ENCODE data around the gene SIX1. TPM values are rescaled to one million over a fixed set of nuclear protein-coding genes. Genes with fewer than 3 reads are reported as not detected.

The SIX1 gene
- total RNA-seq, 1 donor from 2014 or later: 0.41 TPM

DNA sequence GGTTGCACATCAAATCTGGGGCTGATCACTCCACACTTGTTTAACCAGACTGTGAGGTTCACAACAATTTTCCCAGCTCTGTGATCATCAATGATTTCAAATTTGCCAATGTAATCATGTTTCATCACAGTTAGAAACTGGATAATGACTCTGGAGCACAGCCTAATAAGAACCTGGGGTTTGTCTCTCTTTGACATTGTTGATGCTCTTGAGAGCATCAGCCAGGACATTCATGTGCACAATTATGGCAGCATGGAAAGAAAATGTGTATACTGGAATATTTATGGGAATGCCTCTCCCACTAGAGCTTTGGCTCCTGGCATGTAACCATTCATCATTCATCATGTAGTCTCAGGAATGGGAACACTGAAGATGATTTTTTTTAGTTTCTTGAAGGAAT is 47.0 kb downstream of the SIX1 start:
- no peak for FAIRE-seq
- no peak for DNase-seq (ENCODE audit: low spot score in 2 of 2)

DNA sequence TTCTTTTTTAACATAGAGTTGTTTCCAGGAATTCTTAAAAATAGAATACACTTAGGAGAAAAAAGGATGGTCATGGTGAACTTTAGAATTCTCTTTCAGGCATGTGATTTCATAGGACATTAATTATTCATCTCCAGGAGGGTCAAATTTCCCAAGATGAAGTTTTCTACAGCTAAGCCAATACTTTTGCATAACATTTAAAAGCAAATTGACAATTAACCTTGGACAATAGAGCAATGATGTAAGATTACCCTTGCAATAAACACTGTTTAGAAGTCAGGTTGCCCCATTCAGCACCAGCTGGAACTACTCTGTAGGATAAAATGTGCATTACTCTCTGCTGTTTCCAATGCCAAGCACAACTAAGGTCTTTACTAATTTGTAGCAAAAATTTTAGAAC is 49.5 kb downstream of the SIX1 start:
- FAIRE-seq (no peak), DNase-seq (ENCODE audit: low spot score in 2 of 2) (no peak)

- no peak for FAIRE-seq
- no peak for DNase-seq (ENCODE audit: low spot score in 2 of 2)
These were observed 53.1 kb downstream of the SIX1 start for GRCh38 chr14:60596139-60596538.

DNA sequence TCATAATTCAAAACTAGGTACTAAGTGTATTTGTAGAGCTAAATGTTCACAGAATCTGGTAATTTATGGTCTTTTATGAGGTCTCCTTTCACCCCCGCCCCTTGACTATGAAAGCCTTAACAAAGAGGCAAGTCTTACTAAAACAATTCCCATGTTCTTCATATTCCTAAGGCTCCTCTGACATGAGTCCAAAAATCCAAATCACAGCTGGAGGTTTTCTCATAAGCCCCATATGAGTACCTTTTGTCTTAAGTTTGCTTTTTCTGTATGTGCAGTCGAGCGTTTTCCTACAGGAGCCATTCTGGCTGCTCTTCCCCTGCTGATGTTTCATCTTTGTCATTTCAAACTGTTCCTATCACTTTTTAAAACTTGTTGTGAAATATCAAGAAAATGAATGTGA is 55.2 kb downstream of the SIX1 start:
- no peak for FAIRE-seq

More for the DNA sequence above, 55.2 kb downstream of the SIX1 start:
- no peak for DNase-seq (ENCODE audit: low spot score in 2 of 2)

Other genes starting within 250 kb of the SIX1 start
- gene C14orf39, start 163.4 kb downstream of the SIX1 start, total RNA-seq: not detected
- gene SIX6, start 140.3 kb downstream of the SIX1 start, total RNA-seq: not detected
- 0.41 TPM for gene SIX4, start 74.9 kb upstream of the SIX1 start, total RNA-seq
- 76.2 TPM for gene MNAT1, start 85.3 kb upstream of the SIX1 start, total RNA-seq

Data from frontal cortex (tissue), 4 donors.